ENCODE measurements around the gene FAM200C.

Gene FAM200C

GRCh38 chr5:160380041-160380440 is 19.8 kb downstream of the FAM200C start:
- Histone ChIP-seq H3K36me3 (ENCODE audit: insufficient read depth, low read length) (no peaks in the 10 kb centered on the region), H3K27ac (ENCODE audit: low read depth, low read length) (no peak overlapping the region), H3K4me1 (ENCODE audit: insufficient read depth, low read length) (0 out of 2 replicates have a peak, but pooled peaks cover 7% of the 10 kb centered on the region), H3K9me3 (ENCODE audit: insufficient read depth, low read depth, low read length) (no peaks in the 10 kb centered on the region), H3K27me3 (ENCODE audit: insufficient read depth, low read length) (no peaks in the 10 kb centered on the region), H3K4me3 (ENCODE audit: low read length) (no peak overlapping the region), H3K9ac (ENCODE audit: low read depth, low read length) (no peak overlapping the region)
- WGBS = 61% methylated on average over 2 of the region's 2 CpGs

- WGBS = 73% methylated on average over 4 of the region's 4 CpGs
- H3K27me3 ChIP-seq (ENCODE audit: insufficient read depth, low read length) = no peaks in the 10 kb centered on the region
- H3K9ac ChIP-seq (ENCODE audit: low read depth, low read length) = no peak overlapping the region
- H3K36me3 ChIP-seq (ENCODE audit: insufficient read depth, low read length) = no peaks in the 10 kb centered on the region
- 0 out of 2 replicates have a peak, but pooled peaks cover 7% of the 10 kb centered on the region for H3K4me1 ChIP-seq (ENCODE audit: insufficient read depth, low read length)
- no peaks in the 10 kb centered on the region for H3K9me3 ChIP-seq (ENCODE audit: insufficient read depth, low read depth, low read length)
- H3K4me3 ChIP-seq (ENCODE audit: low read length) = no peak overlapping the region
- H3K27ac ChIP-seq (ENCODE audit: low read depth, low read length) = no peak overlapping the region
Measured at GRCh38 chr5:160379511-160379910, 20.3 kb downstream of the FAM200C start.

- H3K4me3 ChIP-seq (ENCODE audit: low read length) = no peak overlapping the region
- 67% methylated on average over 1 of the region's 2 CpGs for WGBS
- 0 out of 2 replicates have a peak, but pooled peaks cover 7% of the 10 kb centered on the region for H3K4me1 ChIP-seq (ENCODE audit: insufficient read depth, low read length)
Measured at GRCh38 chr5:160378330-160378729, 21.5 kb downstream of the FAM200C start.

GRCh38 chr5:160377651-160378050 is 22.2 kb downstream of the FAM200C start:
- WGBS = 93% methylated on average over 2 of the region's 5 CpGs
- no peaks in the 10 kb centered on the region for H3K36me3 ChIP-seq (ENCODE audit: insufficient read depth, low read length)
- no peaks in the 10 kb centered on the region for H3K27me3 ChIP-seq (ENCODE audit: insufficient read depth, low read length)
- H3K9me3 ChIP-seq (ENCODE audit: insufficient read depth, low read depth, low read length) = no peaks in the 10 kb centered on the region
- H3K4me3 ChIP-seq (ENCODE audit: low read length) = no peak overlapping the region
- no peak overlapping the region for H3K9ac ChIP-seq (ENCODE audit: low read depth, low read length)
- H3K4me1 ChIP-seq (ENCODE audit: insufficient read depth, low read length) = 0 out of 2 replicates have a peak, but pooled peaks cover 7% of the 10 kb centered on the region
- H3K27ac ChIP-seq (ENCODE audit: low read depth, low read length) = no peak overlapping the region

More at GRCh38 chr5:160378330-160378729, 21.5 kb downstream of the FAM200C start:
- no peak overlapping the region for H3K9ac ChIP-seq (ENCODE audit: low read depth, low read length)
- H3K9me3 ChIP-seq (ENCODE audit: insufficient read depth, low read depth, low read length) = no peaks in the 10 kb centered on the region
- no peaks in the 10 kb centered on the region for H3K36me3 ChIP-seq (ENCODE audit: insufficient read depth, low read length)
- no peaks in the 10 kb centered on the region for H3K27me3 ChIP-seq (ENCODE audit: insufficient read depth, low read length)
- H3K27ac ChIP-seq (ENCODE audit: low read depth, low read length) = no peak overlapping the region

GRCh38 chr5:160376416-160376815 is 23.4 kb downstream of the FAM200C start:
- Histone ChIP-seq H3K4me3 (ENCODE audit: low read length) (no peak overlapping the region), H3K9me3 (ENCODE audit: insufficient read depth, low read depth, low read length) (no peaks in the 10 kb centered on the region), H3K4me1 (ENCODE audit: insufficient read depth, low read length) (0 out of 2 replicates have a peak, but pooled peaks cover 7% of the 10 kb centered on the region), H3K27ac (ENCODE audit: low read depth, low read length) (no peak overlapping the region), H3K27me3 (ENCODE audit: insufficient read depth, low read length) (peaks cover 10% of the 10 kb centered on the region), H3K9ac (ENCODE audit: low read depth, low read length) (no peak overlapping the region), H3K36me3 (ENCODE audit: insufficient read depth, low read length) (no peaks in the 10 kb centered on the region)

GRCh38 chr5:160375701-160376100 is 24.2 kb downstream of the FAM200C start:
- no peak overlapping the region for H3K9ac ChIP-seq (ENCODE audit: low read depth, low read length)
- peaks cover 17% of the 10 kb centered on the region for H3K27me3 ChIP-seq (ENCODE audit: insufficient read depth, low read length)
- H3K9me3 ChIP-seq (ENCODE audit: insufficient read depth, low read depth, low read length) = no peaks in the 10 kb centered on the region
- 0 out of 2 replicates have a peak, but pooled peaks cover 9% of the 10 kb centered on the region for H3K4me1 ChIP-seq (ENCODE audit: insufficient read depth, low read length)
- no peak overlapping the region for H3K27ac ChIP-seq (ENCODE audit: low read depth, low read length)
- H3K36me3 ChIP-seq (ENCODE audit: insufficient read depth, low read length) = no peaks in the 10 kb centered on the region
- H3K4me3 ChIP-seq (ENCODE audit: low read length) = no peak overlapping the region
- WGBS = 92% methylated on average over 2 of the region's 2 CpGs

- Histone ChIP-seq H3K9ac (ENCODE audit: low read depth, low read length) (no peak overlapping the region), H3K36me3 (ENCODE audit: insufficient read depth, low read length) (no peaks in the 10 kb centered on the region), H3K27me3 (ENCODE audit: insufficient read depth, low read length) (peaks cover 23% of the 10 kb centered on the region), H3K4me3 (ENCODE audit: low read length) (no peak overlapping the region), H3K9me3 (ENCODE audit: insufficient read depth, low read depth, low read length) (no peaks in the 10 kb centered on the region), H3K27ac (ENCODE audit: low read depth, low read length) (no peak overlapping the region), H3K4me1 (ENCODE audit: insufficient read depth, low read length) (0 out of 2 replicates have a peak, but pooled peaks cover 8% of the 10 kb centered on the region)
Measured at GRCh38 chr5:160375166-160375565, 24.7 kb downstream of the FAM200C start.

GRCh38 chr5:160371294-160371693 is 28.6 kb downstream of the FAM200C start:
- no peak overlapping the region for H3K9ac ChIP-seq (ENCODE audit: low read depth, low read length)

GRCh38 chr5:160370713-160371034 is 29.2 kb downstream of the FAM200C start:
- peak overlapping the region; percentile 55 for H3K4me3 ChIP-seq (ENCODE audit: low read length)
- H3K4me1 ChIP-seq (ENCODE audit: insufficient read depth, low read length) = 0 out of 2 replicates have a peak, but pooled peaks cover 4% of the 10 kb centered on the region
- WGBS = 56% methylated on average over 12 of the region's 12 CpGs
- no peak overlapping the region for H3K27ac ChIP-seq (ENCODE audit: low read depth, low read length)
- H3K9ac ChIP-seq (ENCODE audit: low read depth, low read length) = 0 out of 2 replicates have a peak overlapping the region, but pooled peaks have one; percentile 14
- peaks cover 39% of the 10 kb centered on the region for H3K27me3 ChIP-seq (ENCODE audit: insufficient read depth, low read length)
- no peaks in the 10 kb centered on the region for H3K36me3 ChIP-seq (ENCODE audit: insufficient read depth, low read length)
- no peaks in the 10 kb centered on the region for H3K9me3 ChIP-seq (ENCODE audit: insufficient read depth, low read depth, low read length)

More at GRCh38 chr5:160371294-160371693, 28.6 kb downstream of the FAM200C start:
- peaks cover 39% of the 10 kb centered on the region for H3K27me3 ChIP-seq (ENCODE audit: insufficient read depth, low read length)
- H3K27ac ChIP-seq (ENCODE audit: low read depth, low read length) = no peak overlapping the region
- H3K9me3 ChIP-seq (ENCODE audit: insufficient read depth, low read depth, low read length) = no peaks in the 10 kb centered on the region
- H3K4me3 ChIP-seq (ENCODE audit: low read length) = no peak overlapping the region
- no peaks in the 10 kb centered on the region for H3K36me3 ChIP-seq (ENCODE audit: insufficient read depth, low read length)
- H3K4me1 ChIP-seq (ENCODE audit: insufficient read depth, low read length) = 0 out of 2 replicates have a peak, but pooled peaks cover 4% of the 10 kb centered on the region

GRCh38 chr5:160369990-160370712 is 29.7 kb downstream of the FAM200C start, which contains the start of gene C1QTNF2:
C1QTNF2 (minus strand) TSS chr5:160370626; CDS start chr5:160355011, 15,615 bp downstream.
- WGBS = 5% methylated on average over 45 of the region's 45 CpGs
- Histone ChIP-seq H3K9me3 (ENCODE audit: insufficient read depth, low read depth, low read length) (no peaks in the 10 kb centered on the region), H3K27ac (ENCODE audit: low read depth, low read length) (no peak within 1 kb of the TSS), H3K9ac (ENCODE audit: low read depth, low read length) (0 out of 2 replicates have a peak within 1 kb of the TSS, but pooled peaks have one; percentile 14), H3K36me3 (ENCODE audit: insufficient read depth, low read length) (no peaks in the 10 kb centered on the region), H3K4me3 (ENCODE audit: low read length) (peak within 1 kb of the TSS; percentile 55), H3K27me3 (ENCODE audit: insufficient read depth, low read length) (peaks cover 39% of the 10 kb centered on the region), H3K4me1 (ENCODE audit: insufficient read depth, low read length) (0 out of 2 replicates have a peak, but pooled peaks cover 4% of the 10 kb centered on the region)

GRCh38 chr5:160367885-160368284 is 32.0 kb downstream of the FAM200C start:
- WGBS = 95% methylated on average over 3 of the region's 3 CpGs
- no peak overlapping the region for H3K9ac ChIP-seq (ENCODE audit: low read depth, low read length)
- peaks cover 7% of the 10 kb centered on the region; the same call in 1 of the 2 replicates for H3K4me1 ChIP-seq (ENCODE audit: insufficient read depth, low read length)
- H3K27me3 ChIP-seq (ENCODE audit: insufficient read depth, low read length) = peaks cover 39% of the 10 kb centered on the region
- no peaks in the 10 kb centered on the region for H3K36me3 ChIP-seq (ENCODE audit: insufficient read depth, low read length)
- no peaks in the 10 kb centered on the region for H3K9me3 ChIP-seq (ENCODE audit: insufficient read depth, low read depth, low read length)
- H3K4me3 ChIP-seq (ENCODE audit: low read length) = no peak overlapping the region
- no peak overlapping the region for H3K27ac ChIP-seq (ENCODE audit: low read depth, low read length)

All from HUES64 (cell line).